ENCODE data around the gene LMO2. TPM values are rescaled to one million over a fixed set of nuclear protein-coding genes. Genes with fewer than 3 reads are reported as not detected.

The LMO2 gene
- total RNA-seq, 3 donors from 2014 or later (not counting 1 experiment from before 2014, with no cell fraction given) = 2.8 to 9.6 (median 5.6) TPM

GRCh38 chr11:33912405-33913361, 20.8 kb upstream of the LMO2 start:
- Histone ChIP-seq H3K36me3 (ENCODE audit: control insufficient read depth, insufficient read depth, low read length) (no peaks in the 10 kb centered on the region), H3K4me3 (ENCODE audit: low read length) (no peak overlapping the region), H3K4me1 (ENCODE audit: control insufficient read depth, insufficient read depth, low read length) (peaks cover 5% of the 10 kb centered on the region), H3K27me3 (ENCODE audit: control insufficient read depth, insufficient read depth, low read length) (no peaks in the 10 kb centered on the region), H3K9me3 (ENCODE audit: control insufficient read depth, insufficient read depth, low read length) (peaks cover 4% of the 10 kb centered on the region), H3K27ac (ENCODE audit: low read length) (no peak overlapping the region)
- no peak overlapping the region for H3K4me3 Mint-ChIP-seq
- 26% methylated on average over 10 of the region's 12 CpGs for WGBS (ENCODE audit: insufficient coverage)
- H3K4me1 Mint-ChIP-seq = peaks cover 6% of the 10 kb centered on the region in 2 donors
- H3K27ac Mint-ChIP-seq = peak overlapping the region in 1 of 2 donors; percentile 28
- intact Hi-C loops (cut with micrococcal nuclease) = no loop called here
- DNase-seq = no peak
- peaks cover 34 to 35% of the 10 kb centered on the region in 2 donors for H3K27me3 Mint-ChIP-seq (ENCODE audit: low read depth in 2 of 2)
- peaks cover 0 to 2% of the 10 kb centered on the region in 2 donors for H3K9me3 Mint-ChIP-seq
- TF ChIP-seq CTCF (IDR thresholded peaks at IDR 0.05) = no peak
- peak in 2 of 3 donors; percentile 49 to 51 for ATAC-seq
- no peaks in the 10 kb centered on the region for H3K36me3 Mint-ChIP-seq

GRCh38 chr11:33910958-33911339, 19.1 kb upstream of the LMO2 start:
- Mint-ChIP-seq H3K27me3 (ENCODE audit: low read depth in 2 of 2) (peaks cover 30% of the 10 kb centered on the region in 2 donors), H3K27ac (no peak overlapping the region), H3K36me3 (no peaks in the 10 kb centered on the region), H3K4me1 (peaks cover 6 to 14% of the 10 kb centered on the region in 2 donors), H3K4me3 (no peak overlapping the region), H3K9me3 (peaks cover 0 to 2% of the 10 kb centered on the region in 2 donors)
- no peaks in the 10 kb centered on the region for H3K36me3 ChIP-seq (ENCODE audit: control insufficient read depth, insufficient read depth, low read length)
- ATAC-seq (no peak), DNase-seq (no peak)
- no peak for TF ChIP-seq CTCF (IDR thresholded peaks at IDR 0.05)
- no peaks in the 10 kb centered on the region for H3K27me3 ChIP-seq (ENCODE audit: control insufficient read depth, insufficient read depth, low read length)
- no peak overlapping the region for H3K27ac ChIP-seq (ENCODE audit: low read length)
- peaks cover 4% of the 10 kb centered on the region for H3K9me3 ChIP-seq (ENCODE audit: control insufficient read depth, insufficient read depth, low read length)
- peaks cover 5% of the 10 kb centered on the region for H3K4me1 ChIP-seq (ENCODE audit: control insufficient read depth, insufficient read depth, low read length)
- no peak overlapping the region for H3K4me3 ChIP-seq (ENCODE audit: low read length)
- intact Hi-C loops (cut with micrococcal nuclease) = no loop called here

GRCh38 chr11:33910296-33910957, 18.6 kb upstream of the LMO2 start:
- Histone ChIP-seq H3K27ac (ENCODE audit: low read length) (no peak overlapping the region), H3K9me3 (ENCODE audit: control insufficient read depth, insufficient read depth, low read length) (peaks cover 4% of the 10 kb centered on the region), H3K36me3 (ENCODE audit: control insufficient read depth, insufficient read depth, low read length) (no peaks in the 10 kb centered on the region), H3K4me3 (ENCODE audit: low read length) (no peak overlapping the region), H3K4me1 (ENCODE audit: control insufficient read depth, insufficient read depth, low read length) (peaks cover 5% of the 10 kb centered on the region), H3K27me3 (ENCODE audit: control insufficient read depth, insufficient read depth, low read length) (no peaks in the 10 kb centered on the region)
- intact Hi-C loops (cut with micrococcal nuclease) = no loop called here
- peaks cover 0 to 2% of the 10 kb centered on the region in 2 donors for H3K9me3 Mint-ChIP-seq
- H3K27ac Mint-ChIP-seq = no peak overlapping the region
- 85% methylated on average over 6 of the region's 6 CpGs for WGBS (ENCODE audit: insufficient coverage)
- H3K4me1 Mint-ChIP-seq = peaks cover 6 to 14% of the 10 kb centered on the region in 2 donors
- H3K4me3 Mint-ChIP-seq = no peak overlapping the region
- TF ChIP-seq CTCF (IDR thresholded peaks at IDR 0.05) = no peak
- no peak for DNase-seq
- no peak for ATAC-seq
- H3K36me3 Mint-ChIP-seq = no peaks in the 10 kb centered on the region
- peaks cover 26 to 30% of the 10 kb centered on the region in 2 donors for H3K27me3 Mint-ChIP-seq (ENCODE audit: low read depth in 2 of 2)

Data from natural killer cell (primary cell).